ENCODE measurements around the gene ADORA3.

DNA sequence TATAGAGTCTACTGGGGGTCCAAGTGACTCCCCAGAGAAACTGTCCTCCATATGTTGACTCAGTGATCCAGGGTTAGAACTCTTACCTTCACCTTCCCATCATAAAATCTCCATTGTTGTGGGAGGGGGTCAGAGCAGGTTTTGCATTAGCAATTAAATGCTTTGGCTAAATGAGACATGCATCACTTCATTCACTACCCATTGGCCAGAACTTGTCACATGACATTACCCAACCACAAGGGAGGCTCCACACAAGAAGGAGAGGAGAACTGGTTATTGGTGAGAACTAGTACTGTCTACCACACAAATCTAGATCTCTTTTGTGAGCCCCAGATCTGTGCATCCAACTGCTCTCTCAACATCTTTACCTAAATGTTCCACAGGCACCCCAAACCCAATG, 33.9 kb downstream of the ADORA3 start:
- TF ChIP-seq POLR2AphosphoS5 (IDR thresholded peaks at IDR 0.05; ENCODE audit: low read depth, low read length) (no peak), TAF1 (IDR thresholded peaks at IDR 0.05; ENCODE audit: low read depth, low read length) (no peak), POU2F2 (IDR thresholded peaks at IDR 0.05; ENCODE audit: low read depth, low read length) (no peak), POLR2A (IDR thresholded peaks at IDR 0.05; ENCODE audit: low read depth, low read length) (no peak), SPI1 (IDR thresholded peaks at IDR 0.05; ENCODE audit: low read depth, low read length) (no peak), PAX5 (IDR thresholded peaks at IDR 0.05; ENCODE audit: insufficient read depth, low read length, severe bottlenecking) (no peak)

Data from GM12891 (cell line).